Neural cell (in vitro differentiated cells): ENCODE measurements around the gene KRT73. TPM values are rescaled to one million over a fixed set of nuclear protein-coding genes. Genes with fewer than 3 reads are reported as not detected.

Source experiments
- H2AFZ ChIP-seq: fragments of 200-600, 300-800 bp; sonication (generic), shearing (Covaris generic); 2 replicates; pipeline ENCODE4 v1.6.0; 2014; ENCODE audit warnings: low read depth, mild to moderate bottlenecking, antibody characterized with exemption, low read length, moderate library complexity
- H3F3A ChIP-seq: fragments of 200-600 bp; shearing (Covaris generic); 2 replicates; pipeline ENCODE4 v1.6.1; 2016; ENCODE audit warnings: mild to moderate bottlenecking, moderate library complexity, mixed read lengths, antibody characterized with exemption, low read length; ENCODE audit not compliant: insufficient read depth, poor library complexity, severe bottlenecking
- H3K27ac ChIP-seq: fragments of 200-600, 300-800 bp; sonication (generic), shearing (Covaris generic); 2 replicates; pipeline ENCODE4 v1.5.1; 2014; ENCODE audit warnings: mild to moderate bottlenecking, low read length, moderate library complexity
- H3K27me3 ChIP-seq: fragments of 300-800, 200-600 bp; sonication (generic), shearing (Covaris generic); 2 replicates; pipeline ENCODE4 v1.6.0; 2014; ENCODE audit warnings: mild to moderate bottlenecking, low read depth, low read length, moderate library complexity; ENCODE audit not compliant: insufficient read depth
- H3K36me3 ChIP-seq: fragments of 300-800, 200-600 bp; sonication (generic), shearing (Covaris generic); 2 replicates; pipeline ENCODE4 v1.5.1; 2014; ENCODE audit warnings: mild to moderate bottlenecking, antibody characterized with exemption, low read length, moderate library complexity; ENCODE audit not compliant: insufficient read depth
- H3K4me2 ChIP-seq: fragments of 300-800, 200-600 bp; sonication (generic), shearing (Covaris generic); 2 replicates; pipeline ENCODE4 v1.6.0; 2014; ENCODE audit warnings: mild to moderate bottlenecking, low read length
- H3K4me3 ChIP-seq: fragments of 300-800, 200-600 bp; sonication (generic), shearing (Covaris generic); 2 replicates; pipeline ENCODE4 v1.5.1; 2014; ENCODE audit warnings: mild to moderate bottlenecking, low read length, moderate library complexity
- H3K79me2 ChIP-seq: fragments of 200-600 bp; shearing (Covaris generic); replicated peaks from 2 replicates; pipeline ENCODE4 v1.6.0; 2014; ENCODE audit warnings: mild to moderate bottlenecking, low read length, moderate library complexity; ENCODE audit not compliant: insufficient read depth
- H3K9ac ChIP-seq: fragments of 300-800, 200-600 bp; sonication (generic), shearing (Covaris generic); 2 replicates; pipeline ENCODE4 v1.6.1; 2016; ENCODE audit warnings: mild to moderate bottlenecking, low read length, mixed read lengths
- H3K9me2 ChIP-seq: fragments of 200-600 bp; shearing (Covaris generic); 2 replicates; pipeline ENCODE4 v1.6.1; 2016; ENCODE audit warnings: mild to moderate bottlenecking, low read length, mixed read lengths; ENCODE audit not compliant: insufficient read depth
- H3K9me3 ChIP-seq: fragments of 200-600, 300-800 bp; sonication (generic), shearing (Covaris generic); 2 replicates; pipeline ENCODE4 v1.6.1; 2016; ENCODE audit warnings: mild to moderate bottlenecking, mixed run types, low read length, moderate library complexity, mixed read lengths
- H4K20me1 ChIP-seq: fragments of 200-600 bp; shearing (Covaris generic); 2 replicates; pipeline ENCODE4 v1.6.1; 2016; ENCODE audit warnings: mild to moderate bottlenecking, mixed run types; ENCODE audit not compliant: insufficient read depth
- CTCF ChIP-seq: fragments of 450-650 bp; IDR thresholded peaks from 2 replicates; pipeline ENCODE4 v1.5.1; 2014; ENCODE audit warnings: antibody characterized with exemption, mild to moderate bottlenecking, moderate library complexity; ENCODE audit not compliant: poor library complexity, severe bottlenecking
- EP300 ChIP-seq: fragments of 450-650 bp; conservative IDR thresholded peaks from 2 replicates; pipeline ENCODE4 v1.6.1; 2014; ENCODE audit warnings: antibody characterized with exemption, mild to moderate bottlenecking, moderate library complexity; ENCODE audit not compliant: poor library complexity, severe bottlenecking
- EZH2 ChIP-seq: fragments of 200-600, 300-800 bp; shearing (Covaris generic), sonication (generic); IDR thresholded peaks from 2 replicates; pipeline ENCODE4 v1.6.1; 2014; ENCODE audit warnings: antibody characterized with exemption, low read length, borderline replicate concordance, mild to moderate bottlenecking; ENCODE audit not compliant: insufficient read depth, poor library complexity, severe bottlenecking
- MXI1 ChIP-seq: fragments of 450-650 bp; conservative IDR thresholded peaks from 2 replicates; pipeline ENCODE4 v1.6.1; 2014; ENCODE audit warnings: antibody characterized with exemption, mild to moderate bottlenecking; ENCODE audit not compliant: poor library complexity, severe bottlenecking
- POLR2AphosphoS5 ChIP-seq: IDR thresholded peaks from 2 replicates; pipeline ENCODE4 v1.6.1; 2012
- RAD21 ChIP-seq: fragments of 450-650 bp; conservative IDR thresholded peaks from 2 replicates; pipeline ENCODE4 v1.6.1; 2014; ENCODE audit warnings: antibody characterized with exemption, mild to moderate bottlenecking, moderate library complexity
- REST ChIP-seq: IDR thresholded peaks from 2 replicates; pipeline ENCODE4 v1.6.1; 2012; ENCODE audit warnings: borderline replicate concordance
- SMC3 ChIP-seq: fragments of 450-650 bp; conservative IDR thresholded peaks from 2 replicates; pipeline ENCODE4 v1.6.1; 2014; ENCODE audit warnings: antibody characterized with exemption, mild to moderate bottlenecking, moderate library complexity; ENCODE audit not compliant: poor library complexity
- TAF1 ChIP-seq: IDR thresholded peaks from 2 replicates; pipeline ENCODE4 v1.6.1; 2012; ENCODE audit warnings: low read depth
- polyA plus RNA-seq: library from polyadenylated mRNA; depleted of rRNA; stranded (reverse); fragments of >200 nt; gene quantifications from 2 replicates; pipeline ENCODE4 v1.2.3, GENCODE V29; 2014

KRT73 gene
- polyA plus RNA-seq, 1 donor from 2014 or later, result not detected

- Histone ChIP-seq H3K27me3 (no peaks in the 10 kb centered on the region), H3K27ac (no peak overlapping the region), H3K9me2 (no peaks in the 10 kb centered on the region), H3K9me3 (no peaks in the 10 kb centered on the region), H4K20me1 (no peaks in the 10 kb centered on the region), H3K9ac (no peak overlapping the region), H3F3A (no peaks in the 10 kb centered on the region), H3K4me2 (no peak overlapping the region), H3K79me2 (no peaks in the 10 kb centered on the region), H3K36me3 (no peaks in the 10 kb centered on the region), H2AFZ (no peak overlapping the region), H3K4me3 (no peak overlapping the region)
- TF ChIP-seq SMC3 (no peak), EP300 (no peak), MXI1 (no peak), EZH2 (no peak), POLR2AphosphoS5 (no peak), RAD21 (no peak), TAF1 (no peak), REST (no peak), CTCF (no peak)
Observed at GRCh38 chr12:52590021-52590420, 28.3 kb downstream of the KRT73 start.

GRCh38 chr12:52587563-52587962 lies 30.8 kb downstream of the KRT73 start:
- Histone ChIP-seq H3K36me3 (no peaks in the 10 kb centered on the region), H3K27ac (no peak overlapping the region), H4K20me1 (no peaks in the 10 kb centered on the region), H3K27me3 (no peaks in the 10 kb centered on the region), H3K4me2 (no peak overlapping the region), H3K79me2 (no peaks in the 10 kb centered on the region), H2AFZ (no peak overlapping the region), H3K9ac (no peak overlapping the region), H3K9me2 (no peaks in the 10 kb centered on the region), H3K9me3 (no peaks in the 10 kb centered on the region), H3K4me3 (no peak overlapping the region), H3F3A (no peaks in the 10 kb centered on the region)
- no peak for TF ChIP-seq EP300
- no peak for TF ChIP-seq EZH2
- no peak for TF ChIP-seq SMC3
- no peak for TF ChIP-seq MXI1
- TF ChIP-seq CTCF, result no peak
- no peak for TF ChIP-seq POLR2AphosphoS5
- no peak for TF ChIP-seq REST
